Effector memory CD8-positive, alpha-beta T cell (primary cell): ENCODE results near the gene WNK2.

ENCODE experiments used
- ATAC-seq: fragments of 150-1000 bp; cut with Tn5 transposase; replicated peaks from 2 replicates; pipeline ENCODE4 v1.10.0; 2021; ENCODE audit warnings: mild to moderate bottlenecking, moderate library complexity
- DNase-seq, 3 experiments: peaks; one replicate each; pipeline ENCODE4 v3.0.0; 2021
- H3K27ac Mint-ChIP-seq, 2 donors: one replicate each; pipeline ENCODE4 v1.8.0; 2022; ENCODE audit warnings: mild to moderate bottlenecking in 2 of 2, mixed read lengths in 2 of 2, moderate library complexity in 2 of 2
- H3K27me3 Mint-ChIP-seq, 2 donors: one replicate each; pipeline ENCODE4 v1.8.0; 2022; ENCODE audit warnings: mixed read lengths in 2 of 2
- H3K36me3 Mint-ChIP-seq: one replicate; pipeline ENCODE4 v1.8.0; 2022; ENCODE audit warnings: mild to moderate bottlenecking, moderate library complexity, mixed read lengths; ENCODE audit not compliant: insufficient read depth
- H3K4me1 Mint-ChIP-seq, 2 donors: one replicate each; pipeline ENCODE4 v1.8.0; 2022; ENCODE audit warnings: low read depth in 2 of 2, mixed read lengths in 2 of 2
- H3K4me3 Mint-ChIP-seq, 2 donors: one replicate each; pipeline ENCODE4 v1.8.0; 2022; ENCODE audit warnings: mild to moderate bottlenecking in 2 of 2, mixed read lengths in 2 of 2, moderate library complexity in 2 of 2
- H3K9me3 Mint-ChIP-seq, 2 donors: one replicate each; pipeline ENCODE4 v1.8.0; 2022; ENCODE audit warnings: mixed read lengths in 2 of 2

WNK2 gene

GRCh38 chr9:93307468-93308157 lies 123.7 kb downstream of the WNK2 start:
- H3K4me1 Mint-ChIP-seq, result peaks cover 0 to 1% of the 10 kb centered on the region in 2 donors
- no peak for DNase-seq
- peaks cover 12 to 38% of the 10 kb centered on the region in 2 donors for H3K27me3 Mint-ChIP-seq

GRCh38 chr9:93308158-93308602 lies 124.2 kb downstream of the WNK2 start:
- ATAC-seq, result no peak
- no peak overlapping the region for H3K4me3 Mint-ChIP-seq
- H3K9me3 Mint-ChIP-seq, result no peaks in the 10 kb centered on the region
- peaks cover 18 to 43% of the 10 kb centered on the region in 2 donors for H3K27me3 Mint-ChIP-seq
- peaks cover 7% of the 10 kb centered on the region for H3K36me3 Mint-ChIP-seq
- peaks cover 0 to 5% of the 10 kb centered on the region in 2 donors for H3K4me1 Mint-ChIP-seq
- DNase-seq, result no peak
- H3K27ac Mint-ChIP-seq, result no peak overlapping the region

More at GRCh38 chr9:93307468-93308157, 123.7 kb downstream of the WNK2 start:
- no peaks in the 10 kb centered on the region for H3K9me3 Mint-ChIP-seq
- ATAC-seq, result no peak
- H3K36me3 Mint-ChIP-seq, result peaks cover 6% of the 10 kb centered on the region
- no peak overlapping the region for H3K27ac Mint-ChIP-seq
- no peak overlapping the region for H3K4me3 Mint-ChIP-seq

- H3K4me1 Mint-ChIP-seq, result peaks cover 0 to 5% of the 10 kb centered on the region in 2 donors
- ATAC-seq (no peak), DNase-seq (no peak)
- peaks cover 22 to 45% of the 10 kb centered on the region in 2 donors for H3K27me3 Mint-ChIP-seq
- H3K4me3 Mint-ChIP-seq, result no peak overlapping the region
- no peaks in the 10 kb centered on the region for H3K9me3 Mint-ChIP-seq
- no peak overlapping the region for H3K27ac Mint-ChIP-seq
- peaks cover 7% of the 10 kb centered on the region for H3K36me3 Mint-ChIP-seq
Observed at GRCh38 chr9:93308676-93309075, 124.7 kb downstream of the WNK2 start.

GRCh38 chr9:93309889-93310425 lies 126.0 kb downstream of the WNK2 start:
- Mint-ChIP-seq H3K4me1 (peaks cover 2 to 5% of the 10 kb centered on the region in 2 donors), H3K4me3 (no peak overlapping the region), H3K9me3 (no peaks in the 10 kb centered on the region), H3K36me3 (peaks cover 7% of the 10 kb centered on the region), H3K27me3 (peaks cover 22 to 50% of the 10 kb centered on the region in 2 donors), H3K27ac (no peak overlapping the region)
- DNase-seq, result no peak
- no peak for ATAC-seq

GRCh38 chr9:93315118-93315517 lies 131.2 kb downstream of the WNK2 start:
- no peaks in the 10 kb centered on the region for H3K9me3 Mint-ChIP-seq
- H3K4me3 Mint-ChIP-seq, result no peak overlapping the region
- ATAC-seq, result peak; percentile 75
- H3K36me3 Mint-ChIP-seq, result peaks cover 3% of the 10 kb centered on the region
- H3K4me1 Mint-ChIP-seq, result peaks cover 19 to 21% of the 10 kb centered on the region in 2 donors
- peaks cover 52 to 77% of the 10 kb centered on the region in 2 donors for H3K27me3 Mint-ChIP-seq
- DNase-seq, result no peak
- no peak overlapping the region for H3K27ac Mint-ChIP-seq

- ATAC-seq, result no peak
- peaks cover 49 to 77% of the 10 kb centered on the region in 2 donors for H3K27me3 Mint-ChIP-seq
- H3K4me1 Mint-ChIP-seq, result peaks cover 19 to 21% of the 10 kb centered on the region in 2 donors
- H3K27ac Mint-ChIP-seq, result no peak overlapping the region
- no peaks in the 10 kb centered on the region for H3K9me3 Mint-ChIP-seq
- no peak overlapping the region for H3K4me3 Mint-ChIP-seq
- no peak for DNase-seq
- H3K36me3 Mint-ChIP-seq, result peaks cover 3% of the 10 kb centered on the region
Observed at GRCh38 chr9:93315960-93316359, 132.0 kb downstream of the WNK2 start.

- H3K4me3 Mint-ChIP-seq, result no peak overlapping the region
- no peak for DNase-seq
- H3K27me3 Mint-ChIP-seq, result peaks cover 52 to 79% of the 10 kb centered on the region in 2 donors
- no peak for ATAC-seq
- peaks cover 19 to 21% of the 10 kb centered on the region in 2 donors for H3K4me1 Mint-ChIP-seq
- H3K27ac Mint-ChIP-seq, result no peak overlapping the region
- peaks cover 3% of the 10 kb centered on the region for H3K36me3 Mint-ChIP-seq
- no peaks in the 10 kb centered on the region for H3K9me3 Mint-ChIP-seq
Observed at GRCh38 chr9:93316726-93317494, 133.0 kb downstream of the WNK2 start.

GRCh38 chr9:93317495-93318094 lies 133.7 kb downstream of the WNK2 start:
- no peak overlapping the region for H3K27ac Mint-ChIP-seq
- H3K27me3 Mint-ChIP-seq, result peaks cover 49 to 78% of the 10 kb centered on the region in 2 donors
- peak overlapping the region; percentile 55 to 57 for H3K4me3 Mint-ChIP-seq
- H3K9me3 Mint-ChIP-seq, result no peaks in the 10 kb centered on the region
- peaks cover 19 to 20% of the 10 kb centered on the region in 2 donors for H3K4me1 Mint-ChIP-seq
- peak; percentile 47 for ATAC-seq
- peaks cover 5% of the 10 kb centered on the region for H3K36me3 Mint-ChIP-seq
- no peak for DNase-seq

- H3K27ac Mint-ChIP-seq, result no peak overlapping the region
- H3K9me3 Mint-ChIP-seq, result no peaks in the 10 kb centered on the region
- H3K4me1 Mint-ChIP-seq, result peaks cover 16 to 19% of the 10 kb centered on the region in 2 donors
- H3K27me3 Mint-ChIP-seq, result peaks cover 41 to 79% of the 10 kb centered on the region in 2 donors
- peak overlapping the region in 1 of 2 donors; percentile 10 for H3K4me3 Mint-ChIP-seq
- DNase-seq (no peak), ATAC-seq (no peak)
- H3K36me3 Mint-ChIP-seq, result peaks cover 3% of the 10 kb centered on the region
Observed at GRCh38 chr9:93318480-93318879, 134.5 kb downstream of the WNK2 start.

GRCh38 chr9:93319301-93319991 lies 135.5 kb downstream of the WNK2 start:
- H3K4me1 Mint-ChIP-seq, result peaks cover 16 to 19% of the 10 kb centered on the region in 2 donors
- ATAC-seq, result no peak
- DNase-seq, result no peak
- no peak overlapping the region for H3K27ac Mint-ChIP-seq
- H3K4me3 Mint-ChIP-seq, result no peak overlapping the region
- peaks cover 3% of the 10 kb centered on the region for H3K36me3 Mint-ChIP-seq
- no peaks in the 10 kb centered on the region for H3K9me3 Mint-ChIP-seq
- peaks cover 47 to 89% of the 10 kb centered on the region in 2 donors for H3K27me3 Mint-ChIP-seq

- H3K27ac Mint-ChIP-seq, result no peak overlapping the region
- H3K36me3 Mint-ChIP-seq, result peaks cover 3% of the 10 kb centered on the region
- peaks cover 52 to 89% of the 10 kb centered on the region in 2 donors for H3K27me3 Mint-ChIP-seq
- DNase-seq (no peak), ATAC-seq (no peak)
- H3K4me1 Mint-ChIP-seq, result peaks cover 16% of the 10 kb centered on the region in 2 donors
- H3K9me3 Mint-ChIP-seq, result no peaks in the 10 kb centered on the region
- no peak overlapping the region for H3K4me3 Mint-ChIP-seq
Observed at GRCh38 chr9:93319992-93320500, 136.1 kb downstream of the WNK2 start.

- DNase-seq (no peak), ATAC-seq (no peak)
- Mint-ChIP-seq H3K9me3 (no peaks in the 10 kb centered on the region), H3K27ac (no peak overlapping the region), H3K36me3 (peaks cover 3% of the 10 kb centered on the region), H3K27me3 (peaks cover 47 to 90% of the 10 kb centered on the region in 2 donors), H3K4me3 (no peak overlapping the region), H3K4me1 (peaks cover 11 to 13% of the 10 kb centered on the region in 2 donors)
Observed at GRCh38 chr9:93320591-93321219, 136.8 kb downstream of the WNK2 start.
